Measurements from ENCODE around the gene TADA2A.
"Not testable (repeated sequence)": the region's sequence is repeated elsewhere in the genome, so short reads cannot be mapped to it uniquely, and the experiment has no call there.

TADA2A gene

DNA sequence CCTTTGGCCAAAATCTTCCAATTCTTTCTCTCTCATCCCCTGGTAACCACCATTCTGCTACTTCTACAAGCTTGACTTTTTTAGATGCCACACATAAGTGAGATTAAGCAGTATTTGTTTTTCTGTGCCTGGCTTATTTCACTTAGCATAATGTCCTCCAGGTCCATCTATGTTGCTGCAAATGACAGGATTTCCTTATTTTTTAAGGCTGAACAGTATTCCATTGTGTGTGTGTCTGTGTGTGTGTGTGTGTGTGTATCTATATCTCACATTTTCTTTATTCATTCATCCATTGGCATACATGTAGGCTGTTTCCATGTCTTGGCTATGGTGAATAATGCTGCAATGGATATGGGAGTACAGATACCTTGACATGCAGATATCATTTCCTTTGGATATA lies 6.2 kb upstream of the TADA2A start:
- no peak for DNase-seq (ENCODE audit: low read depth, low spot score)

DNA sequence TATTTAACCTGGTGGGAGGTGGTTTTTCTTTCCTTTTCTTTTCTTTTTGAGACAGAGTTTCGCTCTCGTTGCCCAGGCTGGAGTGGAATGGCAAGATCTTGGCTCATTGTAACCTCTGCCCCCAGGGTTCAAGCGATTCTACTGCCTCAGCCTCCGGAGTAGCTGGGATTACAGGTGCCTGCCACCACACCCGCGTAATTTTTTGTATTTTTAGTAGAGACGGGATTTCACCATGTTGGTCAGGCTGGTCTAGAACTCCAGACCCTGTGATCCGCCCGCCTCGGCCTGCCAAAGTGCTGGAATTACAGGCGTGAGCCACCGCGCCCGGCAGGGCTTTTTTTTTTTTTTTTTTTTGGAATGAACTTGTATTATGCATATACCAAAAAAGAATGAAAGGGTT lies 1.2 kb upstream of the TADA2A start:
- DNase-seq (ENCODE audit: low read depth, low spot score): peak; percentile 28

DNA sequence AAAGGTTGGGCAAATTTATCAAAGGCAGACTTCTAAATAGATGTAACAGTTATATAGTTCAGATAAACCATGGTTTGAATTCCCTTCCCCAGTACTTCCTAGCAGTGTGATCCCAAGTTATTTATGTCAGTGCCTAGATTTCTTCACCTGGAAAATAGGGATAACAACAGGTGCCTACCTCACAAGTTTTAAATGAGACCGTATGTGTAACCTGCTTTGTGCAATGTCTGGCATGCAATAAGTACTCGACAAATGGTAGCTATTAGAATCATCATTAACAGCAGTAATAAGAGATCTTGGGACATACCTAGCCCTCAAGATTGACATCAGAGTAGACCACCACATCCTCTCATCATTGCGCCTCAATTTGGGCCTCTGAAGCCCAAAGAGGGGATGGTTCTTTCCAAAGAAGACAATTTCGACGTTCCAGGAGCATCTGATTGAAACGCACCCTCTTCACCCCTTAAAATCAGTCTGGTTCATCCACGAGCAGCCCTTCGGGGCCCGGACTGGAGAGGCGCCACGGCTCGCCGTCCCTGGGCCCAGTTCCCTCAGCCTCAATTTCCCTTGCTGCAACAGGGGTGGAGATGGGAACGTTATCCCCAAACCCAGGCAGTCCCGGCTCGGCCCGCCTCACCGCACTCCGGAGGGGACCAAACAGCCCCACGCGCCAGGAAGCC lies 591 bp upstream of the TADA2A start:
- DNase-seq (ENCODE audit: low read depth, low spot score): peak; percentile 59

DNA sequence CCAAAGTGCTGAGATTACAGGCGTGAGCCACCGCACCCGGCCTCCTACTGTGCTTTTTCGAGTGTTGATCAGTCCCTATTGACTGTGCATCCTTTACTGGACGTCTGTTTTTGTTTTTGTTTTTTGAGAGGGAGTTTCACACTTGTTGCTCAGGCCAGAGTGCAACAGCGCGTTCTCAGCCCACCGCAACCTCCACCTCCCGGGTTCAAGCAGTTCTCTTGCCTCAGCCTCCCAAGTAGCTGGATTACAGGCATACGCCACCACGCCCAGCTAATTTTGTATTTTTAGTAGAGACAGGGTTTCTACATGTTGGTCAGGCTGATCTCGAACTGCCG lies 1.4 kb downstream of the TADA2A start:
- not testable (repeated sequence) for DNase-seq (ENCODE audit: low read depth, low spot score)

DNA sequence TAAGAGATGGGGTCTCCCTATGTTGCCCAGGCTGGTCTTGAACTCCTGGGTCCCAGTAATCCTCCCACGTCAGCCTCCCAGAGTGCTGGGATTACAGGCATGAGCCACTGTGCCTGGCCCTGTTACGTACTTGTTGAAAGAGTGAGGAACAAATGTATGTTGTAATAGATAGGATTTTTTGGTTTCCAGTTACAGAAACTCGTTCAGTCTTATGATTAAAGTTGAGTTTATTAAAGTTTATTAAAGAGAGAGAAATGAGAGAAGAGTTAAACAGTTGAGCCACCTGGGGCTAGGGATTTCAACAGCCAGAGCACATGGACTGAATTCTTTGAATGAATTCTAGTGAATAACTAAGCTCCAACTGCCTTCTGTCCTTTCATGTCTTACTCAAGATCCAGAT lies 3.7 kb downstream of the TADA2A start:
- no peak for DNase-seq (ENCODE audit: low read depth, low spot score)

DNA sequence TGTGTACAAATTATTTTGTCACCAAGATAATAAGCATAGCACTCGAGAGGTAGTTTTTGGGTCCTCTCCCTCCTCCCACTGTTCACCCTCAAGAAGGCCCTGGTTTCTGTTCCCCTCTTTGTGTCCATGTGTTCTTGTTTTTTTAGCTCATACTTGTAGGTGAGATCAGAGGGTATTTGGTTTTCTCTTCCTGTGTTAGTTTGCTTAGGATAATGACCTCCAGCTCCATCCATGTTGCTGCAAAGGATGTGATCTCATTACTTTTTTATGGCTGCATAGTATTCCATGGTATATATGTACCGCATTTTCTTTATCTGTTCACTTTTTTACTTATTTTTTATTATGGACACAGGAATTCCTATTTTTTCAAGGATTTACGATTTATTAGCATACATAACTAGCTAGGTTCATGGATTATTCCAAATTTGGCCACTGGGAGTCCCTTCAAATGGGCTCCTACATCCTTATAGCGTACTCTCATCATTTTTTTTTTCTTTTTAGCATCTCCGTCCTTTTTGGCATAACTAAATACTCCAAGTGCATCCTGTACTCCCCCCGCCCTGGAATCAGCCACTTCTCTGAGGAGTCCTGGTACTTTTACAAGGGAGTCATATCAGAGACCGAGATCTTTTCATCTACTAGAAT lies 7.3 kb downstream of the TADA2A start:
- DNase-seq (ENCODE audit: low read depth, low spot score): no peak

DNA sequence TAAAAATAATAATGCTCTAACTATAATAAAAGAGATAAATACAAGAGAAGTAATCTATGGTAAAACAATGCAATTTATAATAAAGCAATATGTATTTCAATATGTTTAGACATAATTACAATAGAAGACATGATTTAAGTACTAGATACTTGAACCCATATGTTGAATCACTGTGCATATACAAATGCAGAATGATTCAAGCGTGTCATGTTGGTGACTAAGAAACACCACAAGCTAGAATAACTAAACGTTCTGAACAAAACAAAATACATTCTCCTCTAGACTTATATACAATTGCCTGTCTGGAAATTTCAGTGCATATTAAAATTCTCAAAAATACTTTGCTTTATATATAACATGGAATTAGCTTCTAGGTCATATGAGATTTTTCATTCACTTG lies 11.2 kb downstream of the TADA2A start:
- no peak for DNase-seq (ENCODE audit: low read depth, low spot score)

DNA sequence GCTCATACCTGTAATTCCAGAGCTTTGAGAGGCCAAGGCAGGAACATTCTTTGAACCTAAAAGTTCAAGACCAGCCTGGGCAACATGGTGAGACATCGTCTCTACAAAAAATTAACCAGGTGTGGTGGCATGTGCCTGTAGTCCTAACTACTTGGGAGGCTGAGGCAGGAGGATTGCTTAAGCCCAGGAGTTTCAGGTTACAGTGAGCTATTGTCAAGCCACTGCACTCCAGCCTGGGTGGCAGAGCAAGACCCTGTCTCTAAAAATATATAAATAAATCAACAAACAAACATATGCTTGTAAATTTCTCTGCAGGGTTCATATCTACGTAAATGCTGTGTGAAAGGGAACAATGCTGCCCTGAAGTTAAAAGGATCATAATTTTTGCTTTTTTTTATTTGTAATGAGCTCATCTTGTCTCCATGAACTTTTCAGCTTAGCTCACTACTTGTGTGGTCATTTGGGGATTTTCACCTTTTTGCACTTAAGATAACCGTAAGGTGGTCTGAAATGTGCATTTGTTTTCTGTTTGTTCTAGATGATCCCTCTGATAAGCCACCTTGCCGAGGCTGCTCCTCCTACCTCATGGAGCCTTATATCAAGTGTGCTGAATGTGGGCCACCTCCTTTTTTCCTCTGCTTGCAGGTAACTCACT lies 16.4 kb downstream of the TADA2A start:
- DNase-seq (ENCODE audit: low read depth, low spot score): no peak

DNA sequence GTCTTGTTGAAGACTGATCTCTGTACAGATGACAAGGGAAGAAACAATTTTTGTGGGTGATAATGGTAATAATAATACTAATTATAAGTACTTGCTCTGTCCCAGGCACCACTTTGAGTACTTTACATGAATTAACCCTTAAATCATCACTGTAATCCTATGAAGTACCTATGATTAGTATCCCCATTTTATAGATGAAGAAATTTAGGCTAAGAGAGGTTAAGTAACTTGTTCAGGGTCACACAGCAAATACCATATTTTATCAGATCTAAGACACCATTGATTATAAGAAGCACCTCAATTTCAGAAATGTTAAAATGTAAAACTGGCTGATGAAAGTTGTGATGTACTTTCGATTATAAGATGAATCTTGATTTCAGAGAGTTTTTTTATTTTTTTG lies 18.6 kb downstream of the TADA2A start:
- DNase-seq (ENCODE audit: low read depth, low spot score): no peak

DNA sequence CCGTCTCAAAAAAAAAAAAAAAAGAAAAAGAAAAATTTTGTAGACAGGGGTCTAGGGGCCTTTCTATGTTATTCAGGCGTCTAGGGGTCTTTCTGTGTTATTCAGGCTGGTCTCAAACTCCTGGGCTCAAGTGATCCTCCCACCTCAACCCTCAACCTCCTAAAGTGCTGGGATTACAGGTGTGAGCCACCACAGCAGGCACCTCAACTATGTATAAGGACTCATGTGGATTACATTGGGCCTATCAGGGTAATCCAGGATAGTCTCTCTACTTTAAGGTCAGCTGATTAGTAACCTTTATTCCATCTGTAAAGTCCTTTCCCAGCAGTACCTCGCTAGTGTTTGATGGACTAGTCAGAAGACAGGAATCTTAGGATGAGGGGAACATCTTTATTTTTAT lies 22.4 kb downstream of the TADA2A start:
- no peak for DNase-seq (ENCODE audit: low read depth, low spot score)

DNA sequence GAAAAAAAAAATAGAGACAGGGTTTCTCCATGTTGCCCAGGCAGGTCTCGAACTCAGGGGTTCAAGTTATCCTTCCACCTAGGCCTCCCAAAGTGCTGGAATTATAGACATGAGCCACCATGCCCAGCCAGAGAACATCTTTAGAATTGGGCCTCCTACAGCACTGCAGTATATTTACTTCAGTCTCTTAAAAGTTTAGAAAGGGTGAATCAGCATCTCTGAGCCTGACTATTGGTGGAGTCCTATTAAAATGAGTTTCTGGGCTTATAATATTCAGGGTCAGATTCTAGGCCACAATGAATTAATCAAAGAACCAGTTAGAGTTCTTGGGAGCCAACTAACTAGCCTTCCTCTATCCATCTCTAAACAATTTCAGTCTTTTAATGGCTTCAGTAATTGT lies 22.8 kb downstream of the TADA2A start:
- no peak for DNase-seq (ENCODE audit: low read depth, low spot score)

DNA sequence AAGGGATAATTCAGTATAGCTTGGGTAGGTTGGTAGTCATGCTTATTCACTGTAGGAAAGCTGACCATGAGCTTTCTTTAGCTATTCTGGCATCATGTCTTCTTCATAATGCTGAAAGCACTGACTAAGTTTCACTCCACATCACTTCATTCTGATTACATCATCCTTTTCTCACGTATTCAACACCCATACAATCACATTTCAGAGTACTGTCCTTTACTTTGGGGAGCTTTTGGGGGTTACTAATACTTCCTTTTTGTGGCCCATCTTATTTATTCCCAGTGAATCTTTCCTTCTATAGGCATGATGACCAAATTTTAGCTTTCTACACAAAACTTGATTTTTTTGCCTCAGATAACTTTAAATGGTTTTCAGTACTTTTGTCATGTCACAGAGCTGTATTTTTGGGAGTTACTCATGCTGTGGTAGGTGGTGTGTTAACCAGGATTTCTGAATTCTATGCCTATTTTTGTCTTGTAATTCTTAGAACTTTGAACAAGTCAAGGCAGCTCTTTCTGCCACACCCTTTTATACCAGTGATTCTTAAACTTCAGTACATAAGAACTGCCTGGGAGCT lies 23.5 kb downstream of the TADA2A start:
- no peak for DNase-seq (ENCODE audit: low read depth, low spot score)

DNA sequence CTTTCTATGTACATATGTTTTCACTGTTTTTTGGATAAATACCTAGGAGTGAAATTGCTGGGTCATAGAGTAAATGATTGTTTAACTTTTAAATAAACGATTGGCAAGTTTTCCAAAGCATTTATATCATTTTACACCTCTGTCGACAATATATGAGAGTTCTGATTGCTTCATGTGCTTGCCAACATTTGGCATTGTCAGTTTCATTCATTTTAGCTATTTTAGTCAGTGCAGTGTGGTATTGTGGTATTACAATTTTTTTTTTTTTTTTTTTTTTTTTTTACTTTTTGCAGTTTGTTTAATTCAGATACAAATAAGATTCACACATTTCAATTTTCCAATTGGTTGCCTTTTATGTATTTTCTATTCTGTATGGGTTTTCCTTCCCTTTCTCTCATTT lies 26.0 kb downstream of the TADA2A start:
- DNase-seq (ENCODE audit: low read depth, low spot score): no peak

DNA sequence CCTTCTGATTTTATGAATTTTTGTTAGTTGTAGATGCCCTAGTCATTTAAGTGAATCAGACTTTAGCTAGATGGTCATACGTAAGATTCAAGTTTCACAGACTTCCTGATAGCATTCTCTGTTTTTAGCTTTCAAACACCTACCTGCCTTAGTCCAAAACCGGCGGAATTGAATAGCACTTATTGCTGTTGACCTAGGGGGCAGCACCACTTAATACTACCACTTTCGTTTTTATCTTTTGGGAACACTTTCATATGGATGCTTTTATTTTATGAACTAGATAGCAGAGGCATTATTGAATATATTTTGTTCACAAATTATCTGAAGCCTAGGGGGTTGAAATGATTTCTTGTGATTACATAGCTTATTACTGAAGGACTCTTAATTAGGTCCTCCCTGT lies 31.5 kb downstream of the TADA2A start:
- no peak for DNase-seq (ENCODE audit: low read depth, low spot score)

DNA sequence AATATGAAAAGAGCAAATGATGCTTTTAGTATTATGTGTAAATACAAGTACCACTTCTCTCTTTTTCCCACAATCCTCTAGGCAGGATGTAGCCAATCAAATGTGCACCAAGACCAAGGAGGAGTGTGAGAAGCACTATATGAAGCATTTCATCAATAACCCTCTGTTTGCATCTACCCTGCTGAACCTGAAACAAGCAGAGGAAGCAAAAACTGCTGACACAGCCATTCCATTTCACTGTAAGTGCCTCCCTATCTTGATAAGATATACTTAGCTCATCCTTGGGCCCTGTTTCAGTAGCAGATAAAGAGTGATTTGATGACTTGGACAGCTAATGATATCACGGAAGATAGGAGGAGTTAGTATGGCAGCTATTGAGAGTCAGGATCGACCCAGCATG lies 33.7 kb downstream of the TADA2A start:
- DNase-seq (ENCODE audit: low read depth, low spot score): no peak

DNA sequence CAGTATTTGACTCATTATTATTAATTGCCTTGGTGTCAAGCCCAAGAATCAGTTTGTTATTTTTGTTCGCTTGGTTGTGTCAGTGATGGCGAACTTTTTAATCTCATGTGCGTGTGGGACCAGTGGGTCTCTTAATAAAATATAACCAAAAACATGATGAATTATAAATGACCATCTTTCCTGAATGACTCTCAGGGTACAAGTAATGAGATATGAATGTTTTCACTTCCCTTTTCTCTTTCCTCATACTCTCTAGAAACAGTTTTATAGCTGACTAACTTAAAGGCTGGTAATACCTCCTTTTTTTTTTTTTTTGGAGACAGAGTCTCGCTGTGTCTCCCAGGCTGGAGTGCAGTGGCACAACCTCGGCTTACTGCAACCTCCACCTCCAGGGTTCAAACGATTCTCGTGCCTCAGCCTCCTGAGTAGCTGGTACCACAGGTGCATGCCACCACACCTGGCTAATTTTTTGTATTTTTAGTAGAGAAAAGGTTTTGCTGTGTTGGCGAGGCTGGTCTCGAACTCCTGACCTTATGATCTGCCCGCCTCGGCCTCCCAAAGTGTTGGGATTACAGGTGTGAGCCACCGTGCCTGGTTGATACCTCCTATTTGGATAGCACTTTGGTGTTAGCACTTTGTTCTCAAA lies 34.8 kb downstream of the TADA2A start:
- not testable (repeated sequence) for DNase-seq (ENCODE audit: low read depth, low spot score)

DNA sequence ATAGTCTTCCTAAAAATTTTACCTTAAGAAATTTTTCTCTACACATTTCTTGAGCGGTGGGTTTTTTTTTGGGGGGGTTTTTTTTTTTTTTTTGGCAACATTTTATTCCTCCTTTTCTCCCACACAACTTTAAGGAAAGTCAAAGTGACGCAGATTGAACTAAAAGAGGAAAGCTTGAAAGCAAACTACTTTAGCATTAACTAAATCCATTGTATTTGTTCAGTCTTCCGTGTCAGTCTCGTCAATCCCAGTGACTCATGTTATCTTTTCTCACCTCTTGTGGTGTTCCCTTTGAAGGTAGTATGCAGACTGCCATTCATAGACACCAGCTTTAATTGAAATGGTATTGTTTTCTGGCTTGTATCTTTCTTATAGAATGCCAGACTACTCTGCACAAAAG lies 39.3 kb downstream of the TADA2A start:
- no peak for DNase-seq (ENCODE audit: low read depth, low spot score)

DNA sequence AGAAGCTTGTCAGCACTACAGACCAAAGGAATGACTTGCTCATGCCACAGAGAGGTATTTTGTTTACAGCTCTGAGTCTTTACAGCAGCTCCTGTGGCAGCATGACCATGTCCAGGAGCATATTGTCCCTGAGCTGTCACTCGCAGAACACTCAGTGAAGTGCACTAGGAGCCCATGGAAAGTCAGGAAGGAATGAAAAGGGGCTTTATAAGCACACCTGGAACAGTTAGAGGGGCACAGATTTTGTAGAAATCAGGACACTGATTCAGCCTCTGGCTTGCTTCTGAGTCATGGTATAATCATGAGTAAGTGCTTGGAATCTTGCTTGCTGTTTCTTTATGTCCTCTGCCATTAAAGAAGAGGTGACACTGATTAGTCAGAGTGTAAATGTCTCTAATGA lies 41.0 kb downstream of the TADA2A start:
- no peak for DNase-seq (ENCODE audit: low read depth, low spot score)

DNA sequence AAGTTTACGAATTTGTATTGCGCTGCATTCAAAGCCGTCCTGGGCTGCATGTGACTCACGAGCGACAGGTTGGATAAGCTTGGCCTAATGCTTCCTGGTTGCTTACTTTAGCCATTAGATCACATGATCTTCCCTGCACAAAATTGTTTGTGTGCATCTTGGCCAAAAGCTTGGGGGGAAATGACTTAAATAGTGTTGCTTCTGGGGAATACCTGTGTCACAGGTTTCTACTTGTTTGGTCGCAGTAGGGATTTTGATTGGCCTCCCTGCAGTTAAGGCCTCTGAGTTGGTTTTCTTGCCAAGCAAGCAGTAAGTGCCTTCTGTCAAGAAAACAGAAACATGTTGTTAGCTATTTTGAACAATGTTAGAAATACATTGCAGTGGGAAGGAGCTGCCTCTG lies 43.4 kb downstream of the TADA2A start:
- peak; percentile 27 for DNase-seq (ENCODE audit: low read depth, low spot score)

DNA sequence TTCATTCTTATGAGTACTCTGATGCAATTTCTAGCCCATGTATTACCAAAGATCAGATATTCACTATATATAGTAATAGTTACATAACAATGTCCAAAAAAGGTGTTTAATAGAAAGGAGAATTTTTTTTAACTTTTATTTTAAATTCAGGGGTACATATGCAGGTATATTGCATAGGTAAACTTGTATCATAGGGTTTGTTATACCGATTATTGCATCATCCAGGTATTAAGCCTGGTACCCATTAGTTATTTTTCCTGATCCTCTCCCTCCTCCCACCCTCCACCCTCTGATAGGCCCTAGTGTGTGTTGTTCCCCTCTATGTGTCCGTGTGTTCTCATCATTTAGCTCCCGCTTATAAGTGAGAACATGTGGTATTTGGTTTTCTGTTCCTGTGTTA lies 51.1 kb downstream of the TADA2A start:
- DNase-seq (ENCODE audit: low read depth, low spot score): not testable (repeated sequence)

DNA sequence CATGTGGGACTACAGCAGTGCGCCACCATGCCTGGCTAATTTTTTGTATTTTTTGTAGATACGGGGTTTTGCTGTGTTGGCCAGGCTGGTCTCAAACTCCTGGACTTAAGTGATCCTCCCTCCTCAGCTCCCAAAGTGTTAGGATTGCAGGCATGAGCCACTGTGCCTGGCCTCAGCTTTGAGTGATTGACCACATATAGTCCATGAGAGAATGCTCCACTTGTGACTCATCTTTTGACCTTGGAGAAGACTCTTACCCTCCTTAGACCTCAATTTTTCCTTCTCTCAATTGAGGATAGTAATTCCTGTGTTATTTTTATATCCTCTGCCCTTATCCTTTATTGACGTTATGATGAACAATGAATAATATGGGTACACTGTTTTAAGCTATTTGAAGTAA lies 52.1 kb downstream of the TADA2A start:
- DNase-seq (ENCODE audit: low read depth, low spot score): no peak

DNA sequence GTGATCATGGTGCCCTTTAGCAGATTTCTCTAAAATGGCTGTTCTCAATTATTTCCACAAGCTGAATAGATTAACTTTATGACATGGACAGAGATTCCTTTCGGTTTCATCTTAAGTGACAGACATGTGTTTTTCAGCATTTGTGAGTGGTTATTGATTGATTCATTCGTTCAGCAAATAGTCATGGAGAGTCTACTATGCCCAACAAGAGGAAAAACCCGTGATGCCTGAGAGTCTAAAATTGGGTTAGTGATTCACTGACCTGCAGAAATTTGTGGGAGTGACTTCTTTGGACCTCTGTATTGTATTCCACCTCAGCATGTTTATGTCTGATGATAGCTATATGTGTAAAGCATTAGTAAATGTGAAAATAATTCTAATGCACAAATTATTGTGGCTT lies 55.0 kb downstream of the TADA2A start:
- DNase-seq (ENCODE audit: low read depth, low spot score): no peak

DNA sequence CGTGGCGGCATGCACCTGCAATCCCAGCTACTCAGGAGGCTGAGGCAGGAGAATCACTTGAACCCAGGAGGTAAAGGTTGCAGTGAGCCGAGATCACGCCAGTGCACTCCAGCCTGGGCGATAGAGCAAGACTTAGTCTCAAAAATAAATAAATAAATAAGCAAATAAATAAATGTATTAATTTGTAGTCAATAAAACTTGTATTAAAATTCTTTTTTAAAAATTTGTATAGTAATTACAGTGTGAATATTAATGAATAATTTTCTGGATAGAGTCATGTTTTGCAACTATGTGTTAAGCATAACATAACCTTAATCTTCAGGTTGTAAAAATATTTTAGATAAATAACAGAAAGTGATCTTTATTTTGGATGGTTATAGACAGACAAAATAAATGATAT lies 55.8 kb downstream of the TADA2A start:
- DNase-seq (ENCODE audit: low read depth, low spot score): no peak
